GM21526 (cell line): ENCODE measurements around the gene TP53RK.

Experiments
- ATAC-seq: cut with Tn5 transposase; IDR thresholded peaks from one replicate; pipeline ENCODE4 v1.9.1; 2021; ENCODE audit warnings: moderate library complexity; ENCODE audit not compliant: unreplicated experiment, low FRiP score

TP53RK gene

GRCh38 chr20:46666306-46666705 lies 22.9 kb downstream of the TP53RK start:
- no peak for ATAC-seq

GRCh38 chr20:46665602-46666001 lies 23.6 kb downstream of the TP53RK start:
- ATAC-seq, result no peak

- ATAC-seq, result no peak
Observed at GRCh38 chr20:46663531-46663930, 25.7 kb downstream of the TP53RK start.

- ATAC-seq, result no peak
Observed at GRCh38 chr20:46661659-46662058, 27.6 kb downstream of the TP53RK start.

GRCh38 chr20:46660487-46660886 lies 28.8 kb downstream of the TP53RK start:
- ATAC-seq, result no peak

GRCh38 chr20:46657618-46658017 lies 31.6 kb downstream of the TP53RK start:
- ATAC-seq, result no peak

- ATAC-seq, result no peak
Observed at GRCh38 chr20:46657137-46657536, 32.1 kb downstream of the TP53RK start.

- no peak for ATAC-seq
Observed at GRCh38 chr20:46652699-46653098, 36.5 kb downstream of the TP53RK start.

- no peak for ATAC-seq
Observed at GRCh38 chr20:46651091-46651962, 37.9 kb downstream of the TP53RK start, which contains the start of gene SLC13A3. Gene SLC13A3, minus strand, starts transcription at chr20:46651459. Its CDS starts 38 bp downstream, at chr20:46651421.

- ATAC-seq, result no peak
Observed at GRCh38 chr20:46650575-46651090, 38.6 kb downstream of the TP53RK start.

GRCh38 chr20:46649965-46650542 lies 39.2 kb downstream of the TP53RK start:
- ATAC-seq, result no peak

- no peak for ATAC-seq
Observed at GRCh38 chr20:46649650-46649949, 39.6 kb downstream of the TP53RK start.

- ATAC-seq, result no peak
Observed at GRCh38 chr20:46648903-46649649, 40.2 kb downstream of the TP53RK start.

GRCh38 chr20:46647469-46647868 lies 41.8 kb downstream of the TP53RK start:
- ATAC-seq, result no peak

GRCh38 chr20:46646659-46647380 lies 42.4 kb downstream of the TP53RK start:
- no peak for ATAC-seq

- no peak for ATAC-seq
Observed at GRCh38 chr20:46646122-46646521, 43.1 kb downstream of the TP53RK start.

GRCh38 chr20:46644733-46645132 lies 44.5 kb downstream of the TP53RK start:
- no peak for ATAC-seq

- no peak for ATAC-seq
Observed at GRCh38 chr20:46644160-46644559, 45.1 kb downstream of the TP53RK start.

- ATAC-seq, result no peak
Observed at GRCh38 chr20:46642969-46643343, 46.3 kb downstream of the TP53RK start.

GRCh38 chr20:46642265-46642968 lies 46.8 kb downstream of the TP53RK start:
- ATAC-seq, result no peak
